Measurements from ENCODE around the gene SLC25A36.

The SLC25A36 gene

DNA sequence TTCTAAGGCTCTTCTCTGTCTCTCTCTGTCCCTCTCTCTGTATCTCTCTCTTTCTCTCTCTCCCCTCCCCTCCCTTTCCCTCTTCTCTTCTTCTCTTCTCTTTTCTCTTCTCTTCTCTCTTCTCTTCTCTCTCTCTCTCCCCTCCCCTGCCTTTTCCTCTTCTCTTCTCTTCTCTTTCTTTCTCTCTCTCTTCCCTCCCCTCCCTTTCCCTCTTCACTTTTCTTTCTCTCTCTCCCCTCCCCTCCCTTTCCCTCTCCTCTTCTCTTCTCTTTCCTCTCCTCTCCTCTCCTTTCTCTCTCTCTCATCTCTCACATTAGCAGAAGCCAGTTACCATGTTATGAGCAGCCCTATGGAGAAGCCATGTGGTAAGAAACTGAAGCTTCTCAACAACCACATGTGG is 25.0 kb upstream of the SLC25A36 start:
- no peak for DNase-seq
- ChIA-PET POLR2A (no interaction called here), CTCF (interaction anchor here (1.2 kb wide), 1 partner anchor 59 kb away, joined by 3 read pairs; no protein-coding TSS in a partner anchor)
- Histone ChIP-seq H3K4me1 (ENCODE audit: control extremely low read depth in 1 of 4, control insufficient read depth in 4 of 4, insufficient read depth in 4 of 4, low read length in 3 of 4) (no peaks in the 10 kb centered on the region), H3K27ac (ENCODE audit: insufficient read depth in 1 of 2, low read depth in 1 of 2, low read length in 2 of 2, poor library complexity in 1 of 2, severe bottlenecking in 2 of 2) (no peak overlapping the region), H3K36me3 (ENCODE audit: control insufficient read depth in 4 of 4, insufficient read depth in 4 of 4, low read length in 3 of 4) (no peaks in the 10 kb centered on the region), H3K27me3 (replicated peaks in 2 of 5; ENCODE audit: control insufficient read depth in 4 of 5, insufficient read depth in 5 of 5, low read length in 4 of 5) (peaks cover 0 to 7% (median 0%) of the 10 kb centered on the region in 5 experiments), H3K9me3 (ENCODE audit: control extremely low read depth in 1 of 5, control insufficient read depth in 4 of 5, insufficient read depth in 2 of 5, low read depth in 1 of 5, low read length in 4 of 5) (no peaks in the 10 kb centered on the region), H3K4me3 (ENCODE audit: control insufficient read depth in 1 of 7, extremely low read depth in 1 of 7, insufficient read depth in 4 of 7, low read depth in 2 of 7, low read length in 6 of 7) (no peak overlapping the region)

- no peaks in the 10 kb centered on the region for H3K4me1 ChIP-seq (ENCODE audit: control extremely low read depth in 1 of 4, control insufficient read depth in 4 of 4, insufficient read depth in 4 of 4, low read length in 3 of 4)
- no peaks in the 10 kb centered on the region for H3K36me3 ChIP-seq (ENCODE audit: control insufficient read depth in 4 of 4, insufficient read depth in 4 of 4, low read length in 3 of 4)
- POLR2A ChIA-PET: no interaction called here
- H3K4me3 ChIP-seq (ENCODE audit: control insufficient read depth in 1 of 7, extremely low read depth in 1 of 7, insufficient read depth in 4 of 7, low read depth in 2 of 7, low read length in 6 of 7): no peak overlapping the region
- peaks cover 0 to 7% (median 0%) of the 10 kb centered on the region in 5 experiments for H3K27me3 ChIP-seq (replicated peaks in 2 of 5; ENCODE audit: control insufficient read depth in 4 of 5, insufficient read depth in 5 of 5, low read length in 4 of 5)
- 92% methylated on average over 4 of the region's 5 CpGs for WGBS (ENCODE audit: insufficient coverage)
- no peaks in the 10 kb centered on the region for H3K9me3 ChIP-seq (ENCODE audit: control extremely low read depth in 1 of 5, control insufficient read depth in 4 of 5, insufficient read depth in 2 of 5, low read depth in 1 of 5, low read length in 4 of 5)
- DNase-seq: no peak
- CTCF ChIA-PET: no interaction called here
- H3K27ac ChIP-seq (ENCODE audit: insufficient read depth in 1 of 2, low read depth in 1 of 2, low read length in 2 of 2, poor library complexity in 1 of 2, severe bottlenecking in 2 of 2): no peak overlapping the region
Observed at GRCh38 chr3:140917772-140918171, 23.9 kb upstream of the SLC25A36 start.

DNA sequence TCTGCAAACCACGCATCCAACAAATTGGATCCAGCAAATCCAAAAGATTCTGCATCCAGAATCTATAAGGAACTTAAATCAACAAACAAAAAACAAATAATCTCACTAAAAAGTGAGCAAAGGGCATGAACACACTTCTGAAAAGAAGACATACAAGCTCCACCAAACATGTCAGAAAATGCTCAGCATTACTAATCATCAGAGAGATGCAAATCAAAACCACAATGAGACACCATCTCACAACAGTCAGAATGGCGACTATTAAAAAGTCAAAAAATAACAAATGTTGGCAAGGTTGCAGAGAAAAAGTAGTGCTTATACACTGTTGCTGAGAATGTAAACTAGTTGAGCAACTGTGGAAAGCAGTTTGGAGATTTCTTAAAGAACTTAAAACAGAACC is 21.6 kb upstream of the SLC25A36 start:
- no peak overlapping the region for H3K4me3 ChIP-seq (ENCODE audit: control insufficient read depth in 1 of 7, extremely low read depth in 1 of 7, insufficient read depth in 4 of 7, low read depth in 2 of 7, low read length in 6 of 7)
- H3K27ac ChIP-seq (ENCODE audit: insufficient read depth in 1 of 2, low read depth in 1 of 2, low read length in 2 of 2, poor library complexity in 1 of 2, severe bottlenecking in 2 of 2): no peak overlapping the region
- H3K27me3 ChIP-seq (replicated peaks in 2 of 5; ENCODE audit: control insufficient read depth in 4 of 5, insufficient read depth in 5 of 5, low read length in 4 of 5): peaks cover 0 to 4% (median 0%) of the 10 kb centered on the region in 5 experiments
- no peaks in the 10 kb centered on the region for H3K9me3 ChIP-seq (ENCODE audit: control extremely low read depth in 1 of 5, control insufficient read depth in 4 of 5, insufficient read depth in 2 of 5, low read depth in 1 of 5, low read length in 4 of 5)
- 100% methylated on average over 1 of the region's 2 CpGs for WGBS (ENCODE audit: insufficient coverage)
- ChIA-PET CTCF (no interaction called here), POLR2A (no interaction called here)
- H3K4me1 ChIP-seq (ENCODE audit: control extremely low read depth in 1 of 4, control insufficient read depth in 4 of 4, insufficient read depth in 4 of 4, low read length in 3 of 4): no peaks in the 10 kb centered on the region
- no peak for DNase-seq
- H3K36me3 ChIP-seq (ENCODE audit: control insufficient read depth in 4 of 4, insufficient read depth in 4 of 4, low read length in 3 of 4): no peaks in the 10 kb centered on the region

DNA sequence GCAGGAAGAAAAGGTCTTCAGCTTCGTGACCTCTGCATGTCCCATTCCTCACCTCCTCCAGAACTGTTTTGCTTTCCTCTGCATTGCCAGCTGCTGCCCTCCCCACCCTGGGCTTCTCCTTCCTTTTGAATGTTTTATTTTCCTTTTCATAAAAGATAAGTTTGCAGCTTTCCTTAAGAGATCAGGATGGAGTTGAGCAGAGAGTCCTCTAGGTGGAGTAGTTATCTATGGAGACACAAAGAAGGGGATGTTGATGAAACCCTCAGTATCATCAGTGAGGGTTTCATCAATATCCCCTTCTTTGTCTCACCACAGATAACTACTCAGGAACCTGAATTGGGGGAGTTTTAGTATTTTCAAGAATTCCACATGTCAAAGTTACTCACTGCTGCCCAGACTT is 19.0 kb upstream of the SLC25A36 start:
- no peaks in the 10 kb centered on the region for H3K36me3 ChIP-seq (ENCODE audit: control insufficient read depth in 4 of 4, insufficient read depth in 4 of 4, low read length in 3 of 4)
- peaks cover 0 to 2% (median 0%) of the 10 kb centered on the region in 5 experiments for H3K27me3 ChIP-seq (replicated peaks in 2 of 5; ENCODE audit: control insufficient read depth in 4 of 5, insufficient read depth in 5 of 5, low read length in 4 of 5)
- H3K4me3 ChIP-seq (ENCODE audit: control insufficient read depth in 1 of 7, extremely low read depth in 1 of 7, insufficient read depth in 4 of 7, low read depth in 2 of 7, low read length in 6 of 7): no peak overlapping the region
- peak; percentile 29 to 53 (median 46) for DNase-seq
- H3K4me1 ChIP-seq (ENCODE audit: control extremely low read depth in 1 of 4, control insufficient read depth in 4 of 4, insufficient read depth in 4 of 4, low read length in 3 of 4): no peaks in the 10 kb centered on the region
- ChIA-PET POLR2A (no interaction called here), CTCF (interaction anchor here (0.6 to 2.7 kb wide), 9 partner anchors 10 to 363 kb away, joined by 3 to 12 read pairs (median 4); no protein-coding TSS in a partner anchor)
- 17% methylated on average over 1 of the region's 1 CpG for WGBS (ENCODE audit: insufficient coverage)
- no peaks in the 10 kb centered on the region for H3K9me3 ChIP-seq (ENCODE audit: control extremely low read depth in 1 of 5, control insufficient read depth in 4 of 5, insufficient read depth in 2 of 5, low read depth in 1 of 5, low read length in 4 of 5)
- H3K27ac ChIP-seq (ENCODE audit: insufficient read depth in 1 of 2, low read depth in 1 of 2, low read length in 2 of 2, poor library complexity in 1 of 2, severe bottlenecking in 2 of 2): no peak overlapping the region

DNA sequence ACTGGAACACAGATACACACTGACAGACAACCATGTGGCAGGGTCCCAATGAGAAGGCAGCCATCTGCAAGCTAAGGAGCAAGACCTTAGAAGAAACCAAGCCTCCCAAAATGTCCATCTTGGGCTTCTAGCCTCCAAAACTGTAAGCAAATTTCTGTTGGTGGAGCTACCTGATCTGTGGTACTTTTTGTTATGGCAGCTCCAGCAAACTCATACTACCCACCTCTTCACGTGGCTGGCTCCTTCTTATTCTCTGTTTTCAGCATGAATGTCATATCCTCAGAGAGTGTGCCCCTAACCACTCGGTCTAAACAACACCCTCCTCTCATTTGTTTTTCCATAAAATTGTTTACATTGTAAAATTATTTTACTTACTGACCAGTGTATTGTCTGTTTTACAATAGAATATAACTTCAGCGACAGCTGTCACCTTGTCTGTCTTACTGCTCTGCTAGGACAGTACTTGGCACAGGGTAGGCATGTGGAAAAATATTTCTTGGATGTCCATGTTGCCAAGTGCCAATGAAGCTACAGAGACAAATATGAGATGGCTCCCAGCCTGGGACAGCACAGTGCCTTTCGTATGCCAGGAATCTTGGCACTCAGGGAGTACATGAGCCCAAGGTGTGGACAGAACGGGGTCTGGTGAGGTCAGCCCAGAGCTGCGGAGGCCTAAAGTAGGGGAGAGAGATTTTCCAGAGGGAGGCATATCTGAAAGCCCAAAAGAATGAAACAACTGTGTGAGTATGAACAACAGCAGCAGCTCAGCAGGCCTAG is 17.4 kb upstream of the SLC25A36 start:
- DNase-seq: no peak
- no peaks in the 10 kb centered on the region for H3K9me3 ChIP-seq (ENCODE audit: control extremely low read depth in 1 of 5, control insufficient read depth in 4 of 5, insufficient read depth in 2 of 5, low read depth in 1 of 5, low read length in 4 of 5)
- 100% methylated on average over 4 of the region's 6 CpGs for WGBS (ENCODE audit: insufficient coverage)
- POLR2A ChIA-PET: interaction anchor here (0.6 kb wide), 1 partner anchor 707 kb away, joined by 3 read pairs; no protein-coding TSS in a partner anchor
- H3K4me3 ChIP-seq (ENCODE audit: control insufficient read depth in 1 of 7, extremely low read depth in 1 of 7, insufficient read depth in 4 of 7, low read depth in 2 of 7, low read length in 6 of 7): no peak overlapping the region
- H3K4me1 ChIP-seq (ENCODE audit: control extremely low read depth in 1 of 4, control insufficient read depth in 4 of 4, insufficient read depth in 4 of 4, low read length in 3 of 4): no peaks in the 10 kb centered on the region
- no peak overlapping the region for H3K27ac ChIP-seq (ENCODE audit: insufficient read depth in 1 of 2, low read depth in 1 of 2, low read length in 2 of 2, poor library complexity in 1 of 2, severe bottlenecking in 2 of 2)
- CTCF ChIA-PET: interaction anchor here (1.5 to 2.7 kb wide), 4 partner anchors 16 to 50 kb away, joined by 3 to 12 read pairs (median 8); no protein-coding TSS in a partner anchor
- no peaks in the 10 kb centered on the region for H3K36me3 ChIP-seq (ENCODE audit: control insufficient read depth in 4 of 4, insufficient read depth in 4 of 4, low read length in 3 of 4)
- H3K27me3 ChIP-seq (replicated peaks in 2 of 5; ENCODE audit: control insufficient read depth in 4 of 5, insufficient read depth in 5 of 5, low read length in 4 of 5): peaks cover 0 to 2% (median 0%) of the 10 kb centered on the region in 5 experiments

DNA sequence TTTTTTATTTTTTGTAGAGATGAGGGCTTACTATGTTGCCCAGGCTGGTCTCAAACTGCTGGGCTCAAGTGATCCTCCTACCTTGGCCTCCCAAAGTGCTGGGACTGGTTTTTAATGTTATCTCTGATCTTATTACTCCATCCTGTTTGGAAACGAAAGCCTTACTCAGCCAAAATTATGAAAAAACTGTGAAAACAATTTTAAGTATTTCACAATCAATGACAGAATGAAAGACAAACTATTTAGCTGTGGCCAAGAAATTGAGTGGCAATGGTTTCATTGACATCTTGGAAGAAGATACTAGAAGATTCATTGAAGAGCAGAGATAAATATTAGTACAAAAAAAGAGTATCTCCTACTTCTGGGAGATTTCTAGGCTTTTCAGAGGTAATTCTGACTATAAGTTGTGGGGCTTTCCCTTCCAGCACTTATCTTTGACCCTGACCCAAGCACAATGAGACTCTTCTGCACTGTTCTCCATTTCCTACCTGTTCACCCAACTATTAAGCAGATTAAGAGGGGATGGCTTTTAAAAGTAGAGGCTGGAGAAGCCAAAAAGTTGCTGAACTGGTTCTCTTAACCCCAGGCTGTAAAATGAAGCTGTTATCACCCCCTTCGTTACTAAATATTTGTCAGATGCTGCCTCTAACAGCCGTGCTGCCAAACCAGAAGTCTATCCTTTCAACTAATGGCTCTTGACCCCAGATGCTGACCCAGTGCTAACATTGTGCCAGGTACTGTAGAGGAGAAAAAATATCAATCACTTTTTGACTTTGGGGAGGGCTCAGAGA is 14.2 kb upstream of the SLC25A36 start:
- Histone ChIP-seq H3K27me3 (replicated peaks in 2 of 5; ENCODE audit: control insufficient read depth in 4 of 5, insufficient read depth in 5 of 5, low read length in 4 of 5) (peaks cover 0 to 2% (median 0%) of the 10 kb centered on the region in 5 experiments), H3K9me3 (ENCODE audit: control extremely low read depth in 1 of 5, control insufficient read depth in 4 of 5, insufficient read depth in 2 of 5, low read depth in 1 of 5, low read length in 4 of 5) (no peaks in the 10 kb centered on the region), H3K4me1 (ENCODE audit: control extremely low read depth in 1 of 4, control insufficient read depth in 4 of 4, insufficient read depth in 4 of 4, low read length in 3 of 4) (no peaks in the 10 kb centered on the region), H3K4me3 (ENCODE audit: control insufficient read depth in 1 of 7, extremely low read depth in 1 of 7, insufficient read depth in 4 of 7, low read depth in 2 of 7, low read length in 6 of 7) (no peak overlapping the region), H3K36me3 (ENCODE audit: control insufficient read depth in 4 of 4, insufficient read depth in 4 of 4, low read length in 3 of 4) (no peaks in the 10 kb centered on the region), H3K27ac (ENCODE audit: insufficient read depth in 1 of 2, low read depth in 1 of 2, low read length in 2 of 2, poor library complexity in 1 of 2, severe bottlenecking in 2 of 2) (no peak overlapping the region)
- ChIA-PET CTCF (no interaction called here), POLR2A (no interaction called here)
- WGBS (ENCODE audit: insufficient coverage): 100% methylated on average over 2 of the region's 3 CpGs
- no peak for DNase-seq

GRCh38 chr3:140929446-140929845 is 12.2 kb upstream of the SLC25A36 start:
- H3K4me3 ChIP-seq (ENCODE audit: control insufficient read depth in 1 of 7, extremely low read depth in 1 of 7, insufficient read depth in 4 of 7, low read depth in 2 of 7, low read length in 6 of 7): no peak overlapping the region
- CTCF ChIA-PET: interaction anchor here (0.7 to 0.9 kb wide), 2 partner anchors 43 to 262 kb away, joined by 3 read pairs; no protein-coding TSS in a partner anchor
- DNase-seq: no peak
- H3K36me3 ChIP-seq (ENCODE audit: control insufficient read depth in 4 of 4, insufficient read depth in 4 of 4, low read length in 3 of 4): no peaks in the 10 kb centered on the region
- no peaks in the 10 kb centered on the region for H3K9me3 ChIP-seq (ENCODE audit: control extremely low read depth in 1 of 5, control insufficient read depth in 4 of 5, insufficient read depth in 2 of 5, low read depth in 1 of 5, low read length in 4 of 5)
- H3K27ac ChIP-seq (ENCODE audit: insufficient read depth in 1 of 2, low read depth in 1 of 2, low read length in 2 of 2, poor library complexity in 1 of 2, severe bottlenecking in 2 of 2): no peak overlapping the region
- H3K27me3 ChIP-seq (replicated peaks in 2 of 5; ENCODE audit: control insufficient read depth in 4 of 5, insufficient read depth in 5 of 5, low read length in 4 of 5): peaks cover 0 to 2% (median 0%) of the 10 kb centered on the region in 5 experiments
- H3K4me1 ChIP-seq (ENCODE audit: control extremely low read depth in 1 of 4, control insufficient read depth in 4 of 4, insufficient read depth in 4 of 4, low read length in 3 of 4): no peaks in the 10 kb centered on the region
- WGBS (ENCODE audit: insufficient coverage): no CpG with 5 or more reads among the region's 1 CpG
- POLR2A ChIA-PET: no interaction called here
